PC-3 (cell line): ENCODE measurements around the gene AKAP3.

Experiments
- EZH2 ChIP-seq: fragments of 300-600 bp; sonication (generic); IDR thresholded peaks from one replicate; pipeline ENCODE4 v1.6.1; 2017; ENCODE audit warnings: antibody characterized with exemption, mild to moderate bottlenecking, low read length; ENCODE audit not compliant: unreplicated experiment
- EZH2phosphoT487 ChIP-seq: fragments of 300-600 bp; sonication (generic); IDR thresholded peaks from 2 replicates; pipeline ENCODE4 v1.6.1; 2018; ENCODE audit warnings: mild to moderate bottlenecking, antibody characterized with exemption, low read length, borderline replicate concordance
- TF ChIP-seq, protein P1 (sequence below): fragments of 300-600 bp; sonication (generic); conservative IDR thresholded peaks from 2 replicates; pipeline ENCODE4 v1.5.1; 2017; ENCODE audit warnings: antibody characterized with exemption, low read depth, mild to moderate bottlenecking, low read length

DNA sequence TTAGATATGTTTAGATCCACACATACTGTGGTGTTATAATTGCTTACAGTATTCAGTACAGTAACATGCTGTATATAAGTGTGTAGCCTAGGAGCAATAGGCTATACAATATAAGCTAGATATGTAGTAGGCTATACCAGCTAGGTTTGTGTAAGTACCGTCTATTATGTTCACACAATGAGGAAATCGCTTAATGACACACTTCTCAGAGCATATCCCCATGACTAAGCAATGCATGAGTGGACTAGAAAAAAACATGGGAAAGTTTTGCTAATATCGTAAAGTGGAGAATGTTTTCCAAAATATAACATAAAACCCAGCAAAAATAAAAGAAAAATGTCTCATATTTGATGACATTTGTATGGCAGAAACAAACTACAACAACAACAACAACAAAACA is 27.3 kb downstream of the AKAP3 start:
- TF ChIP-seq, protein P1, sequence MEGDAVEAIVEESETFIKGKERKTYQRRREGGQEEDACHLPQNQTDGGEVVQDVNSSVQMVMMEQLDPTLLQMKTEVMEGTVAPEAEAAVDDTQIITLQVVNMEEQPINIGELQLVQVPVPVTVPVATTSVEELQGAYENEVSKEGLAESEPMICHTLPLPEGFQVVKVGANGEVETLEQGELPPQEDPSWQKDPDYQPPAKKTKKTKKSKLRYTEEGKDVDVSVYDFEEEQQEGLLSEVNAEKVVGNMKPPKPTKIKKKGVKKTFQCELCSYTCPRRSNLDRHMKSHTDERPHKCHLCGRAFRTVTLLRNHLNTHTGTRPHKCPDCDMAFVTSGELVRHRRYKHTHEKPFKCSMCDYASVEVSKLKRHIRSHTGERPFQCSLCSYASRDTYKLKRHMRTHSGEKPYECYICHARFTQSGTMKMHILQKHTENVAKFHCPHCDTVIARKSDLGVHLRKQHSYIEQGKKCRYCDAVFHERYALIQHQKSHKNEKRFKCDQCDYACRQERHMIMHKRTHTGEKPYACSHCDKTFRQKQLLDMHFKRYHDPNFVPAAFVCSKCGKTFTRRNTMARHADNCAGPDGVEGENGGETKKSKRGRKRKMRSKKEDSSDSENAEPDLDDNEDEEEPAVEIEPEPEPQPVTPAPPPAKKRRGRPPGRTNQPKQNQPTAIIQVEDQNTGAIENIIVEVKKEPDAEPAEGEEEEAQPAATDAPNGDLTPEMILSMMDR = no peak
- TF ChIP-seq EZH2phosphoT487 (no peak), EZH2 (no peak)
